Measurements from ENCODE around the gene EYS.
"Not testable (repeated sequence)": the region's sequence is repeated elsewhere in the genome, so short reads cannot be mapped to it uniquely, and the experiment has no call there.

EYS gene

DNA sequence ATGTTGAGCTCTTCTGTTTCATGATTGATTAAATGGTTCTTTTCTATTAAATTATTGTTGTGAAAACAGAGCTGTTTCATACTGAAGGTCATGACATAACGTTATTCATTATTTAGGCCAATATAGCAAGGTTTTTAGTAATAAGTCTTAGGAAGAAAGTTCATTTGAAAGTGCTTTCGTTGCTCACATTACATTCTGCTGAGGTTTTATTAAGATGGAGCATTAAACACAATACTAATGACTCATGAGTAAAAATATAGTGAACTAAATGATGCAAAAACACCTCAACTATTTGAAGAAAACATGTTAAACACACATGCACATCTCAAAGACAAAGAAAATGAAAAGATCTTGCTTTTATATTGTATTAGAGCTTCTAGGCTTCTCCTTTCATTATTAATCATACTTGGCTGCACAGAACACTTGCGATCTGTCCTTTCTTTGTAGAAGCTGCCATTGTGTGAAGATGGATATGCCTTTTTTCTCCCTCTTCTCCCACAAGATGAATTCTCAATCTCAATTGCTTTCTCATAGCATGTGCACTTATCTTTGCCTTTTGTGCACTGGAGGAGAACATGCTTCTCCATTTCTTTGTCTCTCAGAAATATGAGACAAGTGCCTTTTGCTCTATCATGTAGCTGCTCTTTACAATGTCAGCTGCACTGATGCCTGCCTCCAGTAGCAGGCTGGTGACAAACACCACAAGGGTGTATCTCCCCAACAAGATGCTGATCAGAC lies 1759.1 kb downstream of the EYS start:
- no peak for DNase-seq (ENCODE audit: low spot score)

DNA sequence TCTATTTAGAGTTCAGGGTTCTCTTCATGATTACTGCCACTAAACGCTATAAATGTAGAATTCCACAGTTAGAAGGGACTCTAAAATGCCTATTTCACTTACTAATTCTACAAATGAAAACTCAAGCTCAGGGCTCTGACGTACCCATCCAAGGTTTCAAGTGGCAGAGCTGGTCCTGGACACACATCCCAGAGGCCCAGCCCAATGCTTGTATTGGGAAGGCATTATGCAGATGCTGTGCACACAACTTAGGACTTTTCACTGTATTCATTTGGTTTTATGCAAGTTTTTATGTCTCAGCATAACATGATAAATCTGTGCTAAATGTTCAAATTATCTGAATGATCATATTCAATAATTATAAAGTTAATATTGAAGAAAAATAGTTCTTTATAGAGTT lies 1761.0 kb downstream of the EYS start:
- no peak for DNase-seq (ENCODE audit: low spot score)

DNA sequence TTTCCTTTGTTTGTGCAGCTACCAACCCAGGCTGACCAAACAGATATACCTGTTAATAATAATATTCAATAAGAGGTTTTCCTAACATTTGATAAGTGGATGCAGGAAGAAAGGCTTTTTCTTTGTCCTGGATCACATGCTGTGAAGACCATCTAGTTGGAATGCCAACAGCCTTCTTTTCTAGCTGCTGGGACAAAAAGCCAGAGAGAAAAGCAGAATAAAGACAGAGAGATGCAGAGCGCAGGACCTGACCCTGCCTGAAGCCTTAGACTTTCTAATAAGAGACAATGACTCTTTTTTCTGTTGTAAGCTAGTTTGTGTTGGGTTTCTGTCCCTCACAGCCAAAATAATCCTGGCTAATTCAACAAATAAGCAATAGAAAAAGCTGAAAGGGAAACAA lies 1763.2 kb downstream of the EYS start:
- no peak for DNase-seq (ENCODE audit: low spot score)

DNA sequence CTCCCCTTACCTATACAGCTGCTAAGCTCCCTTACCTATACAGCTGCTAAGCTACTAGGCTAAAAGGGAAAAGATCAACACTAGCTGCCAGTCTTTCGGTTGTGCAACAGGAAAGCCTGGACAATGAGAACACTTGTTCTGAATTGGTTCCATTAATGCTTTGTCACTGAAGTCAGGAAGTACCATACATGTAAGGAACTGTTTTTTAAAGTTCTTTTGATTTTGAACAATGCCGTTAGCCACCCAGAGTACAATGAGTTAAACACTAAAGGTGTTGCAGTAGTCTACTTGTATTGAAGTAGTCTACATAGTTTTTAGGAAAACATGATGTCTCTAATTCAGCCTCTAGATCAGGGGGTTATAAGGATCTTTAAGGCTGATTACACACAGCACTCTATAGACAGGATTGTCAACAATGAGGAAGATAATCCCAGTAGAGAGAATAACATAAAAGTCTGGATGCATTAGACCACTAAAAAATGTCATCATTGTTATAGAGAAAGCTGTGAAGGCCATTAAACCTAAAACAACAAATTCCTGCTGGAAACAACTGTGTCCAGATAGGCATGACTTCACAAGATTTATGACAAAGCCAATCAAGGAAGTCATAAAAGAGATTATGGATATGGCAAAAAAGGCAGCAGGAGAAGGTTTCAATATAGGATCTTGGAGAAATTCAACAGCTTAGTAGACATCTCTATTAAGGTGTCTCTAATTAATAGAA lies 1765.1 kb downstream of the EYS start:
- no peak for DNase-seq (ENCODE audit: low spot score)

DNA sequence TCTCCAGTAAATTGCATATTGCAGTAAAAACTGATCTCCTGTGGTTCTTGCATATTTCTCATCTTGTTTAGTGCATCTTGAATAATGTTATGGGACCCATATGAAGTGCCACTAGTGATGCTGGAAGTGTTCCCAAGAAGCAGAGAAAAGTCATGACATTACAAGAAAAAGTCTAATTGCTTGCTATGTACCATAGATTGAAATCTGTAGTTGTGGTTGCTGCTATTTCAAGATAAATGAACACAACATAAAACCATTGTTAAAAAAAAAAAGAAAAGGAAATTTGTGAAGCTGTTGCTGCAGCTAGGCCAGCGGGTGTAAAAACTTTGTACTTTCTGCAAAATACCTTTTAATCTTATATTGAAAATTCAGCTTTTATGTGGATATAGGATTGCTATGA lies 1767.0 kb downstream of the EYS start:
- no peak for DNase-seq (ENCODE audit: low spot score)

DNA sequence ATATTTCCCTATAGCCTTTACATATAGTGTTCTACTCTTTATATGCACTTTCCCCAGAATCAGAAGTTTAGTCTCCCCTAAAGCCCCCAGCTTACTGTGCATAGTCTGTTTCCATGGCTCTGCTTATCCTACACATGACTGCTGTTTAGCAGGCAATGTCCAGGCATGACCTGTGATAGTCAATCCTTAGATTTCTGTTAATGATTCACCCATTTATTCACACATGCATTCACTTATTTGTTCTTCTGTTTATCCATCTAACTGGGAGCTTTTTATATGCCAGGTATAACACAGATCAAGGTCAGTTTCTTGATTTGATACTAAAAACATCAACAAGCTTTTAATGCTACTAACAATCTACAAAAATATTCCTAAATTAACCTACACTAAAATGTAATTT lies 1770.6 kb downstream of the EYS start:
- no peak for DNase-seq (ENCODE audit: low spot score)

DNA sequence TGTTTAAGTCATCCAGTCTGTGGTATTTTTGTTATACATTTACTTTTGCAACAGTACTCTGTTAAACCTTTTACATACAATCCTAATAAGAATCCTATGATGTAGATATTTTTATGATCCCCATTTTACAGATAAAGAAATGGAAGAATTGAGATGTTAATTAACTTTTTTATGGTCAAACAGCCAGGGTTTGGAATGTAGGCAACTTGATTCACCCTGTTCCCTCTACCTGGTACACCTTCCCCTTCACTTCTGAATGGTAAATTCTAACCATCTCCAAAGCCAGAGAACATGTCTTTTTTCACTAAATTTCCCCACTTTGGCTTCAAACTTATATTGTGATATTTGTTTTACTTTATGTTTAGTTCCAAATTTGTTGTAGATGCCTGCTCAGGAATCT lies 1771.3 kb downstream of the EYS start:
- DNase-seq (ENCODE audit: low spot score), result no peak

DNA sequence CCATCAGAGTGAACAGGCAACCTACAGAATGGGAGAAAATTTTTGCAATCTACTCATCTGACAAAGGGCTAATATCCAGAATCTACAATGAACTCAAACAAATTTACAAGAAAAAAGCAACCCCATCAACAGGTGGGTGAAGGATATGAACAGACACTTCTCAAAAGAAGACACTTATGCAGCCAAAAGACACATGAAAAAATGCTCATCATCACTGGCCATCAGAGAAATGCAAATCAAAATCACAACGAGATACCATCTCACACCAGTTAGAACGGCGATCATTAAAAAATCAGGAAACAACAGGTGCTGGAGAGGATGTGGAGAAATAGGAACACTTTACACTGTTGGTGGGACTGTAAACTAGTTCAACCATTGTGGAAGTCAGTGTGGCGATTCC lies 1773.1 kb downstream of the EYS start:
- not testable (repeated sequence) for DNase-seq (ENCODE audit: low spot score)

DNA sequence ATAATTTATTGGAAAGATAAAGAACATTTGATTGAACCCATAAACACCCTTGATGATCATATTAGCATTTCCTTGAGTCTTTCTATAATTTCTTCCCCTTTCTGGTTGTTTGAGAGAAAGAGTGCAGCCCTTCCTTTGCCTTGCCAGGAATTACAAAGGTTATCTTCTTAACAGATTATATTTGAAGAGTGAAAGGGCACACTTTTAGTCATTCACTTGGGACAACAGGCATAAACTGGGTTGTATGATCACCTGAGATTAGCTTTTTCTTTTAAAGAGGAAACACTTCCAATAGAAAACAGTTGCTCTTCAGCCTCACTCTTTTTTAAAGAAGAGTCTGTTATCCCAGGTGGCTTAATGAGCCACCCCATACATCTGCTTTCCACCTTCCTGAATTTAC lies 1776.2 kb downstream of the EYS start:
- DNase-seq (ENCODE audit: low spot score), result no peak

DNA sequence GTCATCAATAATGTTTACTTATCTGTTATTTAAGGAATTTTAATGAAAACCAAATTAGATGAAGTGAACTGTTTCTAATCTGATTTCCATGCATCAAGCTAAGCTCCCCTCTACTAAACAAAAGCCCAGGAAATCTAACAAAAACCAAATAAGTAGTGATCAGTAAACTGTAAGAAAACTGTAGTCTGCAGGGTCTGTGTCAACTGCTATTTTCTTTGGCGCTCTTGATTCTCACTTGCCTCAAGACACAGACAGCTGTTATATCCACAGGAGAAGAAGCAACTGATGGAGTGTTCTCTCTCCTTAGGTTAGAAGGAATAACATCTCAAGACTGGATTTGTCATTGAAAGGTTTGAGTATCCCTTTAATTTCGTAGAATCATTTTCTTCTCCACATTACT lies 1777.9 kb downstream of the EYS start:
- no peak for DNase-seq (ENCODE audit: low spot score)

DNA sequence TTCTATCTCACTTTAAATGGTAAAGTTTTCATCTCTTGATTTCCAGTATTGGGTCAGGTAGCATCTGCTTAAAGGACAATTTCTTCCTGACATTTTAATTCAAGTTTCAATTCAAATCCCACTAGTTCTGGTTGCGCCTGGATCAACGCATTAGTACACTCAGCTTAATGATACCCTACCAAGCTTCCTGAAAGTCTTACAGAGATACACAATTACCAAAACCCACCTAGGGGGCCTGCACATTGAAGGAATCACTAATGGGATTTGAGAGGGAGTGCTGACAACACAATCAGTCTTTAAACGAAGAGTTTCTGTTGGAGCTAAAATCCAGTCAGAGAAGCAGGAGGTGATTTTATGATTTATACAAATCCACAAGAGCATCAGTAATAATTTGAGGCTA lies 1778.4 kb downstream of the EYS start:
- no peak for DNase-seq (ENCODE audit: low spot score)

DNA sequence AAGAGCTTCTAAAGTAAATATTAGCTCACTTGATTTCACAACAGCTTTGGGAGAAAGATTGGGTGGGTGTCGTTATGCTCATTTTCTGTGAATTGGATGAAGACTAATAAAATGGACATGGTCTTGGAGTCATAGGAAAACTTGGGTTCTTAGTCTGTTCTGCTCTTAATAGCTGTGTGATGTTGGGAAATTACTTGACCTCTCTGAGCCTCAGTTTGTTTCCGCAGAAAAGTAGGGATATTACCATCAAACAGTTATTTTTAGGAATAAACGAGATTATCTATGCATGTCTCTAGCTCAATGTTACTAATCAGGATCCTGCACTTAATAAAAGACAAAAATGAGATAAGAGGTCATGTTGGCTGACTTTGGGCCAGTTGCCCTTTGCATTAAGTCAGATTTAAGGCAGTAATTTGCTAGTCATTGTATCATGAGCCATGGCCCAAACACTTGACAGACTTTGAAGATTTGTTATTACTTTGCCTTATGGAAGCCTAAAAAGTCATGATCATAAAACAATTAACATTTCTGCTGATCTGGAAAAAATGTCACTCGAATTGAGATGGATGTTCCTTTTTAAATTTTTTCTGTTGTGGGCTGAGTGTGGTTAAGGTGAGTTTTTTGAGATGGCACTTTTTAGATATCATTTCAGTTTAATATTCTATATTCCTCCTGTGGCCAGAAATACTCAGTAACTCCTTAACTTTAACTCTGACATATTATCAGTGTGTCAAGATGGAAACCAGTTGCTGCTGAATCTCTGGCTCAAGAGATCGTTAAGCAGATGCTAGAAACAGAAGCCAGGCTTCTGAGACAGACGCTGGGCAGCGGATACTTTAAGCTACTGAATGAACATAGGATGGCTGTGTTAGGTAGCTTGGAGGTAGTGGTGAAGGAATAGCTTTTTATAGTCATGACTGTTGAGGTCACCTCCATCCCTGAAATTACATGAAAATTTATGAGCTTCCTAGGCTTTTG lies 1779.8 kb downstream of the EYS start:
- no peak for DNase-seq (ENCODE audit: low spot score)

DNA sequence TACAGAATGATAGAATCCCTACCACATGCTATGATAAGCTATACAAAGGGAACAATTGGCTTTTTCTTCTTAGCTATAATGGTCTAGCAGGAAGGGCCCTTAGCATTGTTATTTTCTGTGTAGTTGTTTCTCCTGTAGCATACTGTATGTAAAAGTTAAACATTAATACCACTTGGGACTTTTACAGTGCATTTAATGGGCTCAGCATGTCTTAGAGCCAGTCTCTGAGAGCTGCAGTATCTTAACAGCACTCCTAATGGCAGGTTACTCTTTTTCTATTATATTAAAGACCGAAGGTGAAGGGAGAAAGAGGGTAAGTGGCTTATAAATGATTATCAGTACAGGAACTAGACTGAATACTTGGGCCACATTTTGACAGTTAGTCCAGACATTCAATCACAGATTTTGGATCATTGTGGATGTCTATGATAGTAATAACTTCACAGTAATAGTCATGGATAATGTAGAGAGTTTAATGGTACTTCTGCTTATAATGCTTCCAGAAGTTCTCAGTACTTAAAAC lies 1780.7 kb downstream of the EYS start:
- DNase-seq (ENCODE audit: low spot score), result no peak

DNA sequence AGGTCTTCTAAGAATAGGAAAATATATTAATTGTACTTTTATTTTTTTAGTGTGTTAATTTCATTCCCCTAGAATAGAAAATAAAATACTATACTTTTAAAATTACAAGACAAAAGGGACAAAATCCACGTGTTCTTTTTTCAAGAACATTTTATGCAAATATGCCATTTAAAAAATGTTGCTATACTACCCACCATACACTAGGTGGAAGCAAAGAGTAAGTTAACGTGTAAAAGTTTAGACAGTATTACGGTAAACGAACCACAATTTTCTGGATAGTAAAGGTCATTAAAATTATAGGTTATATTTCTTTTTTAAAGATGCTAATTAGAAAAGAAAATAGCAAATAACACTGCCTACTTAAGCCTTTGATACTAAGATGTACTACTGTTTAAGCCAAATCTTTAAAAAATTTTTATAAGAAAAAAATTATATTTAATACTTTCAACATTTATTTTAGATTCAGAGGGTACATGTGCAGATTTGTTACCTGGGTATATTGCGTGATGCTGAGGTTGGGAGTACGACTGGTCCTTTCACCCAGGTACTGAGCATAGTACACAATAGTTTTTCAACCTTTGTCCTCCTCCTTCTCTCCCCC lies 1783.8 kb downstream of the EYS start:
- no peak for DNase-seq (ENCODE audit: low spot score)

DNA sequence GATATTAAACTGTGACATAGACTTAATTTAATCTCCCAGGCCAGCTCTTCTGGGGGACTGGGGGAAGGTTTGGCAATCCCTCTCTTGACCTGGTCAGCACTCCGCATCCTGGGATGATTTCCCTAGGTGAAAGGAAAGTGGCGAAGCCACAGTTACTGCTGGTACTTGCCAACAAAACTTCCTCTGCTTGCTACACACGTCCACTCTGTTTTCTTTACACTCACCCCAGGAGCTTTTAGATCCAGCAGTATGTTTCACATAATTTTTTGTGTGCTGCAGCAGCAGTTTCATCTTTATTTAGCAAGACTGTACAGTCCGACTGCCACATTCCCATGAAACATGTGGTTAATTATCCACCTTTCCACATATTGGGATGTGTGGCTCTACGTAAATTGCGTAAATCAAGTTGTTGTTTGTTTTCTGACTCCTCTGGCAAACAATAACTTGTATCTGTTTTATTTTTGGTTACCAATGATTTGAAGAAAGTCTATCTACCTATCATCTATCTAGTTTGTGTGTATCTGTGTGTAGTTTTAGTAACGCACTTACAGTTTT lies 1787.4 kb downstream of the EYS start:
- no peak for DNase-seq (ENCODE audit: low spot score)

DNA sequence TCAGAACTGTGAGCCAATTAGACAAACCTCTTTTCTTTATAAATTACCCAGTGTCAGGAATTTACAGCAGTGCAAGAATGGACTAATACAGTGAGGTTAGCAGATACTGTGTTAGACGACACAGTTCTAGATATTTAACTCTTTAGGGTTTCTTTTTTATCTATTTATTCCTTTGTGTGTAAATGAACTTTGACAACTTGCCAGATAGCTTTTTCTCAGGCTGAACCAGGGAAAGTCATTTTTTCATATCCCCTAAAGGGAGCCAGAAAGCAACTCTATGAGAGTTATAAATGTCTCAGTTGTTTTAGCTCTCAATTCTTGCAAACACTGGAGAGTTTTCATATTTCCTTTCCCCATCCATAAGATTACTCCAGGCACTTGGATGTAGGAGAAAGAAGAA lies 1794.1 kb downstream of the EYS start:
- DNase-seq (ENCODE audit: low spot score), result no peak

DNA sequence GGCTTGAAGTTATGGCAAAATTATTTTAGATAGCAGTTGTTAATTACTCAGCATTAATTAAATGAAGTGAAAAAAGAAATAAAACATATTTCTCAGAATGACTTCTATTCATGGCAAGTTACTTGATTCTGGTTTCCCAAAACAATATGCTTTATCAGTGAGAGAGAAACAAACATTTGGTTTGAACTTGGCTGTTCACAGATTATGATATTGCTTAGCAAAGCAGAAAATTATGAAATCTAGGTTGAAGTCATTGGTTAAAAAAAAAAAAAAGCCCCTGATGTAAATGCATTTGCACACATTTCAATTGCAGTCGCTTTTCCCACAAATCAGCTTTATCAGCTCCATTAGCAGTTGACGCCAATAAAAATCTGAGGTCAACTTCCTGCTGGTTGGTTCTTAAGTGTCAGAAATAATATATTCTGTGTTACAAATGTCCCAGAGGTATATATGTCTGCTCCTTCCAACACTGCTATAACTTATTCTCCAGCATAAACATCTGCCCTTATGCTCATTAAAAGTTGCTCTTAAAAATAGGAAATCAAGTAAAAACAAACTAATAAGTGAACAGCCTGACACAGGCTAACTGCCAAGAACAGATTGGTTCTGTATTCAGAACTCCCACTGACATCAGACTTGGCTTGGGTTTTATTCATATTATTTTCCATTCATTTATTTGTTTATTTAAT lies 1796.0 kb downstream of the EYS start:
- DNase-seq (ENCODE audit: low spot score), result no peak

DNA sequence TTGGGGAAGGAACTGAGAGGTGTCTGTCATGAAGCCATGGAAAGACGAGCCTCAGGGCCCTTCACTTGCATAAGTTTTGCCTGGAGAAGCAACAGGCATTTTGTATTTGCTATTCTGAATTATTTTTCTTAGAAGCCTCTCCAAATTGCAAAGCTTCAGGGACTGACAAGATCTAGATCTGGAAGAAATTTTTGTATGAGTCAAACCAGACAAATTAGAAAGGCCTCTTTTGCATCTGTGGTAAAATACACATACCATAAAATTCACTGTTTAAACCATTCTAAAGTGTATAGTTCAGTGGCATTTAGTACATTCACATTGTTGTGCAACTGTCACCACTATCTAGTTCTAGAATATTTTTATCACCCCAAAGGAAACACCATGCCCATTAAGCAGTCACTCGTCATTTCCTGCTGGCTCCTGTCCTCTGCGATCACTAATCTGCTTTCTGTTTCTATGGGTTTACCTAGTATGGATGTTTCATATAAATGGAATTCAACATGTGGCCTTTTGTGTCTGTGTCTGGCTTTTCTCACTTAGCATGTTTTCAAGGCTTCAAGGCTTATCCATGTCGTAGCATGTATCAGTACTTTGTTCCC lies 1802.3 kb downstream of the EYS start:
- DNase-seq (ENCODE audit: low spot score), result no peak

DNA sequence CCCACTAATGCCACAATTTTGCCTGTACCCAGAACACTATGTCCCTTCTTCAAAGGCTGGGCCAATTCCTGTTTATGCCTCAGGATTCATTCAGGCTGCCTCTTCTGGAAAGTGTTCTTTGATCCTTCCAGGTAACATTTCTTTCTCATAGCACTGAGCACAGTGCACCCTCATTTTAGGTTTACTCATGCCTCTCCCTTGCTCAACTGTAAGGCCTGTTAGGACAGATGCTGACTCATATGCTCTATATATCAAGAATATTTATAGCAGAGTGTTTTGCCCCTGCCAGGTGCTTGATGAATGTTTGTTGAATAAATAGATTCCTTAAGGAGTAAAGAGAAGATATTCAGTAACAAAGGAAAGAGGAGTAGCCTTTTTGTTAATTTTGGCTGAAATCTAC lies 1807.5 kb downstream of the EYS start:
- DNase-seq (ENCODE audit: low spot score), result no peak

DNA sequence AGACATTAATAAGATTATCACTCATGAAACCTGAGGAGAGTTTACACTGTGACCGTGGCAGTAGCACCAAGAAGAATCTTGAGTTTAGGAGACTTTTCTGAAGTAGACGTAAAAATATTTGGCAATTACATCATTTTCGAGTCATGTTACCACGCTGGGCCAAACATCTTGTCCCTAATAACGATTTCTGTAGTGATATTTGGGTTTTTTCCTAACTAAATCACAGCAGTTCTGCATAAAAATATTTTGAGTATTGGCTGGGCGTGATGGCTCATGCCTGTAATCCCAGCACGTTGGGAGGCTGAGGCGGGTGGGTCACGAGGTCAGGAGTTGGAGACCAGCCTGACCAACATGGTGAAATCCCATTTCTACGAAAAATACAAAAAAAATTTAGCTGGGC lies 1809.1 kb downstream of the EYS start:
- no peak for DNase-seq (ENCODE audit: low spot score)

DNA sequence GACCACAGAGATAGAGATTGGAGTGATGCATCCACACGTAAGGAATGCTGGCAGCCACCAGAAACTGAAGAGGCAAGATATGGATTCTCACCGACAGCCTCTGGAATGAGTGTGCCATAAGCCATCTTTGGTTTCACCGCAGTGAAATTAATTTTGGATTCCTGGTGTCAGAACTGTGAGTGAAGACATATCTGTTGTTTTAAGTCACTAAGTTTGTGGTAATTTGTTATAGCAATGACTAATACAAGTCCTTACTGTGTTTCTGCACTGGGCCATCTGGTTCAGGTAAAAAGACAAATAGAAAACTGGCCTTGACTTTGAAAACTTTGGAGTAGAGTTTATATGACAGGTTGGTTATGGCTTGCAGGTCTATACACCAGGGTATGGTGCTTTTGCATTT lies 1809.6 kb downstream of the EYS start:
- DNase-seq (ENCODE audit: low spot score), result no peak
